Measurements from ENCODE around the gene BTD. TPM values are rescaled to one million over a fixed set of nuclear protein-coding genes. Genes with fewer than 3 reads are reported as not detected.

Gene BTD
- total and polyA plus RNA-seq, 2 donors (not counting 1 experiment from before 2014, with no cell fraction given): 24.4 to 24.9 TPM

DNA sequence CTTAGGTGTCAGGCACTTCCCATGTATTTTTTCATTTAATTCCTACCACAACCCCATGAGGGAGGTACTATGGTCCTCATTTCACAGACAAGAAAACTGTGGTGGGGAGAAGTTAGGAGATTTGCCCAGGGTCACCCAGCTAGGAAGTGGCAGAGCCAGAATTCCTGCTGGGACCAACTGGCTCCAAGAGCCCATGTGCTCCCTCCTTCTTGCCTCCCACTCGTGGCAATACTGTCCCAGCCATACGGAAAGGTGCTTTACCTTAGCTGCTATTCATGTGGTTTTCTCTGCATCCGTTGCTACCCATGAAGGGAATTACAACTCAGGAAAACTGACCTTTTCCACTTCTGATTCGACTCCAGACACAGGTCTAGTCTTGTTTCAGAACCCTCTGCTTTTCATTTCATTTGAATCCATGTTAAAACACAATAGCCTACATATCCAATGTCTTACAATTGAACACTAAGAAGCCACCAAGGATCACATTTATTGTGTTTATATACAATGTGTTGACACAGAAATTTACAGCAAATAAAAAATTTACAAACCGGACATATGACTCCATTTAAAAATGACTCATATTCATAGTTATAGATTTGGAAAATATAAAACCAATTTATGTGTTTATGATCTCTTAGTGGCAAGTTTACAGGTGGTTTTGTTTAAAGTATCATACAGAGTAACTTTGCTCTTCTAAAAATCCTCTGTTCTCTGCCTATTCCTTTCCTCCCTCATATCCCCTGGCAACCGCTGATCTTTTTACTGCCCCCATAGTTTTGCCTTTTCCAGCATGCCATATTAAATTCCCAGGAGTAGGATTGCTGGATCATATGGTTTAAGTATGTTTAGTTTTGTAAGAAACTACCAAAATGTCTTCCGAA lies 58.8 kb downstream of the BTD start:
- DNase-seq (ENCODE audit: low read depth in 2 of 2): no peak
- Histone ChIP-seq H2AFZ (ENCODE audit: low read length) (no peak overlapping the region), H3K27me3 (ENCODE audit: control insufficient read depth, insufficient read depth, low read length) (no peaks in the 10 kb centered on the region), H3K27ac (ENCODE audit: insufficient read depth, low read length) (no peak overlapping the region), H3K9me3 (ENCODE audit: control insufficient read depth, insufficient read depth, low read depth, low read length) (no peaks in the 10 kb centered on the region), H3K4me2 (ENCODE audit: extremely low read depth, insufficient read depth, low read length) (no peak overlapping the region), H3K4me1 (ENCODE audit: control insufficient read depth, extremely low read depth, insufficient read depth, low read length) (no peaks in the 10 kb centered on the region), H4K20me1 (ENCODE audit: control insufficient read depth, extremely low read depth, insufficient read depth, low read length) (no peaks in the 10 kb centered on the region), H3K4me3 (replicated peaks in 1 of 4; ENCODE audit: control extremely low read depth in 1 of 4, insufficient read depth in 1 of 4, low read depth in 3 of 4, low read length in 4 of 4) (no peak overlapping the region), H3K9ac (ENCODE audit: insufficient read depth, low read length) (no peak overlapping the region), H3K79me2 (ENCODE audit: control insufficient read depth, insufficient read depth, low read length) (no peaks in the 10 kb centered on the region), H3K36me3 (ENCODE audit: control insufficient read depth, insufficient read depth, low read length) (no peaks in the 10 kb centered on the region)
- TF ChIP-seq, protein P1, sequence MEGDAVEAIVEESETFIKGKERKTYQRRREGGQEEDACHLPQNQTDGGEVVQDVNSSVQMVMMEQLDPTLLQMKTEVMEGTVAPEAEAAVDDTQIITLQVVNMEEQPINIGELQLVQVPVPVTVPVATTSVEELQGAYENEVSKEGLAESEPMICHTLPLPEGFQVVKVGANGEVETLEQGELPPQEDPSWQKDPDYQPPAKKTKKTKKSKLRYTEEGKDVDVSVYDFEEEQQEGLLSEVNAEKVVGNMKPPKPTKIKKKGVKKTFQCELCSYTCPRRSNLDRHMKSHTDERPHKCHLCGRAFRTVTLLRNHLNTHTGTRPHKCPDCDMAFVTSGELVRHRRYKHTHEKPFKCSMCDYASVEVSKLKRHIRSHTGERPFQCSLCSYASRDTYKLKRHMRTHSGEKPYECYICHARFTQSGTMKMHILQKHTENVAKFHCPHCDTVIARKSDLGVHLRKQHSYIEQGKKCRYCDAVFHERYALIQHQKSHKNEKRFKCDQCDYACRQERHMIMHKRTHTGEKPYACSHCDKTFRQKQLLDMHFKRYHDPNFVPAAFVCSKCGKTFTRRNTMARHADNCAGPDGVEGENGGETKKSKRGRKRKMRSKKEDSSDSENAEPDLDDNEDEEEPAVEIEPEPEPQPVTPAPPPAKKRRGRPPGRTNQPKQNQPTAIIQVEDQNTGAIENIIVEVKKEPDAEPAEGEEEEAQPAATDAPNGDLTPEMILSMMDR (conservative IDR thresholded peaks at IDR 0.05 in 1 of 2, IDR thresholded peaks at IDR 0.05 in 1 of 2; ENCODE audit: low read depth in 1 of 2, low read length in 2 of 2): no peak
- TF ChIP-seq EZH2 (IDR thresholded peaks at IDR 0.05; ENCODE audit: low read length, missing control alignments): no peak

DNA sequence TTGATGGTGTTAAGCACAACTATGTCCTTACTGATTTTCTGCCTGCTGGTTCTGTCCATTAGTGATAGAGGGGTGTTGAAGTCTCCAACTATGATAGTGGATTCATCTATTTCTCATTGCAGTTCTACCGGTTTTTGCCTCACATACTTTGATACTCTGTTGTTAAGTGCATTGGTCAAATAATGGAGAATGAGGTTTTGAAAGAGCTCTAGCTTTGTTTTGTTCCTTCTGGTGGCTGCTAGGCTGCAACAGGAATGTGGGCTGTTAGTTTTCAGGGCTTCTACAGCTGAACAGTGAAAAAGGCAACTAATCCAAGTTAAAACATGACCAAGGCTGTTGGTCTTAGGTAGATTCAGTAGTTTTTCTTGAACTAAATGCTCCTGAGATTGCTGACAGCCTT lies 62.6 kb downstream of the BTD start:
- H2AFZ ChIP-seq (ENCODE audit: low read length): no peak overlapping the region
- H3K4me1 ChIP-seq (ENCODE audit: control insufficient read depth, extremely low read depth, insufficient read depth, low read length): no peaks in the 10 kb centered on the region
- H3K27ac ChIP-seq (ENCODE audit: insufficient read depth, low read length): no peak overlapping the region
- H3K9ac ChIP-seq (ENCODE audit: insufficient read depth, low read length): no peak overlapping the region
- H4K20me1 ChIP-seq (ENCODE audit: control insufficient read depth, extremely low read depth, insufficient read depth, low read length): no peaks in the 10 kb centered on the region
- no peaks in the 10 kb centered on the region for H3K27me3 ChIP-seq (ENCODE audit: control insufficient read depth, insufficient read depth, low read length)
- H3K9me3 ChIP-seq (ENCODE audit: control insufficient read depth, insufficient read depth, low read depth, low read length): no peaks in the 10 kb centered on the region
- DNase-seq (ENCODE audit: low read depth in 2 of 2): no peak
- no peak overlapping the region for H3K4me2 ChIP-seq (ENCODE audit: extremely low read depth, insufficient read depth, low read length)
- H3K79me2 ChIP-seq (ENCODE audit: control insufficient read depth, insufficient read depth, low read length): no peaks in the 10 kb centered on the region
- H3K4me3 ChIP-seq (replicated peaks in 1 of 4; ENCODE audit: control extremely low read depth in 1 of 4, insufficient read depth in 1 of 4, low read depth in 3 of 4, low read length in 4 of 4): no peak overlapping the region
- TF ChIP-seq EZH2 (IDR thresholded peaks at IDR 0.05; ENCODE audit: low read length, missing control alignments): no peak
- TF ChIP-seq, protein P1 (conservative IDR thresholded peaks at IDR 0.05 in 1 of 2, IDR thresholded peaks at IDR 0.05 in 1 of 2; ENCODE audit: low read depth in 1 of 2, low read length in 2 of 2): no peak
- H3K36me3 ChIP-seq (ENCODE audit: control insufficient read depth, insufficient read depth, low read length): no peaks in the 10 kb centered on the region

DNA sequence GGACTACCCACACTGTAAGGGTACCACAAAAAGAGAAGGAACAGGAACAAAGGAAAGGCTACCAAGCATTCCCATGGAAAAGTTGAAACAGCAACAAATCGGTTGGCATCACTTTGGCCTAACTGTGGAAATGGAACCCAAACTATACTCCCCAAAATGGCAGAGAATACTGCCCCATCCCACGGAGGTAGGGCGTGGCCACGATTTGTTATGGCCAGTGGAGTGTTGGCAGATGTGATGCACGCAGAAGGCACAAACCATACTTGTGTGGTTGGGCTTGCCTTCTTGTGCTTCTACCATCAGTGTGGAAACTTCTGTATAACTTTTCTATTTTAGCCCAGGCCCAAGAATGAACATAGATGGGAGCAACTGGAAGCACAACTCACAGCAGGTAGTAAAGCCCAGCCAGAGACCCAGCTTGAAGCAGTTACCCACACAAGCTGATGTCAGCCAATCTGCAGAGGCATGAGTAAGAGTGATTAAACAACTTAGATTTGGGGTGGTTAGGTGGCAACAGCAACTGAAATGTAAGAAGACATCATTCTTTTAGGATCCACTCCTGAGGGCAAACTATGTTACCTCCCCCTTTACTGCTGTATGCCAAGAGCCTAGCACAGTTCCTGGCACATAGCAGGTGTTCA lies 64.1 kb downstream of the BTD start:
- no peak for DNase-seq (ENCODE audit: low read depth in 2 of 2)
- Histone ChIP-seq H3K4me3 (replicated peaks in 1 of 4; ENCODE audit: control extremely low read depth in 1 of 4, insufficient read depth in 1 of 4, low read depth in 3 of 4, low read length in 4 of 4) (no peak overlapping the region), H3K27ac (ENCODE audit: insufficient read depth, low read length) (no peak overlapping the region), H3K27me3 (ENCODE audit: control insufficient read depth, insufficient read depth, low read length) (no peaks in the 10 kb centered on the region), H3K79me2 (ENCODE audit: control insufficient read depth, insufficient read depth, low read length) (no peaks in the 10 kb centered on the region), H3K9ac (ENCODE audit: insufficient read depth, low read length) (no peak overlapping the region), H3K4me2 (ENCODE audit: extremely low read depth, insufficient read depth, low read length) (no peak overlapping the region), H3K36me3 (ENCODE audit: control insufficient read depth, insufficient read depth, low read length) (peaks cover 4% of the 10 kb centered on the region), H3K9me3 (ENCODE audit: control insufficient read depth, insufficient read depth, low read depth, low read length) (no peaks in the 10 kb centered on the region), H4K20me1 (ENCODE audit: control insufficient read depth, extremely low read depth, insufficient read depth, low read length) (no peaks in the 10 kb centered on the region), H2AFZ (ENCODE audit: low read length) (no peak overlapping the region), H3K4me1 (ENCODE audit: control insufficient read depth, extremely low read depth, insufficient read depth, low read length) (no peaks in the 10 kb centered on the region)
- TF ChIP-seq EZH2 (IDR thresholded peaks at IDR 0.05; ENCODE audit: low read length, missing control alignments): no peak
- TF ChIP-seq, protein P1 (conservative IDR thresholded peaks at IDR 0.05 in 1 of 2, IDR thresholded peaks at IDR 0.05 in 1 of 2; ENCODE audit: low read depth in 1 of 2, low read length in 2 of 2): no peak
